GM06990 (cell line): ENCODE results near the gene PCDHGA4.
A peak's percentile ranks its signal among the peaks of the same experiment; 100 is the strongest.

Experiments used
- DNase-seq: peaks from one replicate; pipeline ENCODE4 v3.0.0-alpha.2; 2011; ENCODE audit not compliant: insufficient read length; ENCODE audit errors: extremely low read depth
- H3K27me3 ChIP-seq: replicated peaks from 2 replicates; pipeline ENCODE4 v1.6.0; 2011; ENCODE audit warnings: low read length; ENCODE audit not compliant: control insufficient read depth, insufficient read depth
- H3K36me3 ChIP-seq: 2 replicates; pipeline ENCODE4 v1.5.1; 2011; ENCODE audit warnings: low read length; ENCODE audit not compliant: control insufficient read depth, insufficient read depth
- H3K4me3 ChIP-seq: replicated peaks from 2 replicates; pipeline ENCODE4 v1.5.1; 2011; ENCODE audit warnings: low read depth, mild to moderate bottlenecking, control low read depth, low read length
- CTCF ChIP-seq: IDR thresholded peaks from 2 replicates; pipeline ENCODE4 v1.5.1; 2011; ENCODE audit warnings: low read length, control low read depth, mild to moderate bottlenecking, inconsistent platforms; ENCODE audit not compliant: insufficient read depth, poor library complexity, severe bottlenecking

Gene PCDHGA4

DNA sequence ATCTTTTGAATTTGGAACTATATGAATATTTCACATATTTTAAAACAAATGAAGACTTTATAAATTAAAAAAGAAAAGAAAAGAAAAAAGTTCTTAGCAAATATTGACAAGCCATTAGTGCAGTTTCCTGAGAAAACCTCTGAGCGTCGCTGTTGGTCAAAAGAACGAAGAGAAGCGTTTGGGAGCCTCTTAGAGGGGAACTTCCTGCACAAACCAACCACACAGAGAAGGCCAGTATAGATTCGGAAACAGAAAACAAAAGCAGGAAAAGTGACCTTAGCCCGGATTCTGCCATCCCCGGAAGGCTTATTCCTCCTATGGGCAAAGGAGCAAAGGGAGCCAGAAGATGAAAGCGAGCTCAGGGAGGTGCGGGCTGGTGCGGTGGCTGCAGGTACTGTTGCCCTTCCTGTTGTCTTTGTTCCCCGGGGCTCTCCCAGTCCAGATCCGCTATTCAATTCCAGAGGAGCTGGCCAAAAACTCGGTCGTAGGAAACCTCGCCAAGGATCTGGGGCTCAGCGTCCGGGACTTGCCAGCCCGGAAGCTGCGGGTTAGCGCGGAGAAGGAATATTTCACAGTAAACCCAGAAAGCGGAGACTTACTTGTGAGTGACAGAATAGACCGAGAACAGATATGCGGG is 5.1 kb downstream of the PCDHGA4 start, which contains the start of gene PCDHGB2:
Gene PCDHGB2 (plus strand): TSS at position 205 of the 637 bp plus-strand sequence. CDS start 142 bp downstream, at position 347.
- peak; percentile 41 for DNase-seq
- Histone ChIP-seq H3K27me3 (no peaks in the 10 kb centered on the region), H3K4me3 (peak within 1 kb of the TSS; percentile 77), H3K36me3 (no peaks in the 10 kb centered on the region)
- TF ChIP-seq CTCF: peak; percentile 80

GRCh38 chr5:141360685-141361084 is 5.9 kb downstream of the PCDHGA4 start:
- Histone ChIP-seq H3K36me3 (no peaks in the 10 kb centered on the region), H3K4me3 (peak overlapping the region; percentile 77), H3K27me3 (no peaks in the 10 kb centered on the region)
- no peak for DNase-seq
- TF ChIP-seq CTCF: no peak

- Histone ChIP-seq H3K36me3 (no peaks in the 10 kb centered on the region), H3K4me3 (no peak overlapping the region), H3K27me3 (no peaks in the 10 kb centered on the region)
- TF ChIP-seq CTCF: no peak
- DNase-seq: no peak
Measured at GRCh38 chr5:141362719-141363118, 7.9 kb downstream of the PCDHGA4 start.

GRCh38 chr5:141363952-141364660 is 9.3 kb downstream of the PCDHGA4 start, which contains the start of gene PCDHGA5:
PCDHGA5 (plus strand) TSS chr5:141364162; CDS start chr5:141364331, 169 bp downstream.
- no peak within 1 kb of the TSS for H3K4me3 ChIP-seq
- TF ChIP-seq CTCF: no peak
- no peak for DNase-seq

DNA sequence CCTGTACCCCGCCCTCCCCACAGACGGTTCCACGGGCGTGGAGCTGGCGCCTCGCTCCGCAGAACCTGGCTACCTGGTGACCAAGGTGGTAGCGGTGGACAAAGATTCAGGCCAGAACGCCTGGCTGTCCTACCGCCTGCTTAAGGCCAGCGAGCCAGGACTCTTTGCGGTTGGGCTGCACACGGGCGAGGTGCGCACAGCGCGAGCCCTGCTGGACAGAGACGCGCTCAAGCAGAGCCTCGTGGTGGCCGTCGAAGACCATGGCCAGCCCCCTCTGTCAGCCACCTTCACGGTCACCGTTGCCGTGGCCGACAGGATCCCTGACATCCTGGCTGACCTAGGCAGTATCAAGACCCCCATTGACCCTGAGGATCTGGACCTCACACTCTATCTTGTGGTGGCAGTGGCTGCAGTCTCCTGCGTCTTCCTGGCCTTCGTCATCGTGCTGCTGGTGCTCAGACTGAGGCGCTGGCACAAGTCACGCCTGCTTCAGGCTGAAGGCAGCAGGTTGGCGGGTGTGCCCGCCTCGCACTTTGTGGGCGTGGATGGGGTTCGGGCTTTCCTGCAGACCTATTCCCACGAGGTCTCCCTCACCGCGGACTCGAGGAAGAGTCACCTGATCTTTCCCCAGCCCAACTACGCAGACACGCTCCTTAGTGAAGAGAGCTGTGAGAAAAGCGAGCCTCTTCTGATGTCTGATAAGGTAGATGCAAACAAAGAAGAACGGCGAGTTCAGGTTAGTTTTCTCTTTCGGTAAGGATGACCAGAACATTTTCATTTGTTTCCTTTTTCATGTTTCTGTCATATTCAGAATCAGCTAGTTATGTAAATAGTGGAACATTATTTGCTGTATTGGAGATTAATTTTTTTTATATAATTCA is 11.4 kb downstream of the PCDHGA4 start:
- Histone ChIP-seq H3K36me3 (no peaks in the 10 kb centered on the region), H3K4me3 (no peak overlapping the region), H3K27me3 (no peaks in the 10 kb centered on the region)
- TF ChIP-seq CTCF: no peak
- no peak for DNase-seq

More at GRCh38 chr5:141363952-141364660, 9.3 kb downstream of the PCDHGA4 start, which contains the start of gene PCDHGA5:
- Histone ChIP-seq H3K27me3 (no peaks in the 10 kb centered on the region), H3K36me3 (no peaks in the 10 kb centered on the region)
